Endothelial cell of hepatic sinusoid (primary cell): ENCODE results near the gene SLC46A2.

Experiments
- in situ Hi-C: cut with HindIII; loops from 2 replicates; pipeline ENCODE4 v1.10.0; 2017; ENCODE audit warnings: low sequenced_read_pairs

The SLC46A2 gene

DNA sequence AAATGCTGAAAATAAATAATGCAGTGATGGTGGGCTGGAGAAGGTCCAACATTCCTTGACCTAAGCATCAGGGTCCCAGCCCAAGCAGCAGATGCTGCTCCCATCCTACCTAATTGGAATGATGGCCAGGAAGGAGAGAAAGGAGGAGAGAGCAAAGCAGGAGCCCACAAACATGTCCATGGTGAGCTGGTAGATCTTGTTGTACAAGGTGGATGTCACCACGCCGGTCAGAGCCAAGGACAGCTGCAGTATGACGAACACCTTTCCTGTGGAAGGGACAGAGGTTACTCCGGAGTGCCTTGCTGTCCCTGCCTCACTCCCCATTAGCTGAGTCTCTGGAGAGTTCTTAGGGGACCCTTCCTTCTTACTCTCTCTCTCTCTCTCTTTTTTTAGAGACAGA is 4.3 kb downstream of the SLC46A2 start:
- in situ Hi-C loops, result no loop called here

DNA sequence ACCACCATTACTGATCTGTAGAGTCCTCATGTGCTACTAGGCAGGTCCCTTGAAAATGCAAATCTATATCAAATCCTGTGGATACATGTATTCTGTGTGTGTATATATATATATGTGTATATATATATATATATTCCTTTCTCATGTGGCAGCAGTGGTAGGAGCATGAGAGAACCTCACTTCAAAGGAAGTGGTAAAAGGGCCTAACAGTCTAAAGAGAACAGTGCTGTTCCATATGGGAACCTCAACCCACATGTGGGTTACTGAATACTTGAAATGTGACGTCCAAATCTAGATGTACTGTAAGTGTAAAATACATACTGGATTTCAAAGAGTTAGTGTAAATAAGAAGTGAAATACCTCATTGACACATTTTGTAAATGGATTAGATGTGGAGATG is 5.4 kb downstream of the SLC46A2 start:
- in situ Hi-C loops, result no loop called here

DNA sequence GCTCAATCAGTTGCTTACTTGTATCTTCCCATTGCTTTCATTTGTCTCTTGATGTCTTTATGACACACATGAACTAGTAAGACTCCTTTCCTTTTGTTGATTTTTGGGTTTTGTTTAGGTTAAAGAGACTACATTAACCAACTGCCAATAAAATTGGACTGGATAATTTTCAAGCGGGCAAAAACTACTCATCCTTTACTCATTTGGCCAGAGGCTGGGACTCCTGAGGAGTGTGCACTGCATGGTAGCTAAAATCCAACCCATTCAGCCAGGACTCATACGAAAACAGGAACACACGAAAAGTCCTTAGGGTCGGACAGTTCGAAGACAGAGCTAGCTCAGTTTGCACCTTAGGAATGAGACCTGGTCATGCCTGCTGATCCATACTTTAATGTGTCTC is 6.0 kb downstream of the SLC46A2 start:
- in situ Hi-C loops, result no loop called here

DNA sequence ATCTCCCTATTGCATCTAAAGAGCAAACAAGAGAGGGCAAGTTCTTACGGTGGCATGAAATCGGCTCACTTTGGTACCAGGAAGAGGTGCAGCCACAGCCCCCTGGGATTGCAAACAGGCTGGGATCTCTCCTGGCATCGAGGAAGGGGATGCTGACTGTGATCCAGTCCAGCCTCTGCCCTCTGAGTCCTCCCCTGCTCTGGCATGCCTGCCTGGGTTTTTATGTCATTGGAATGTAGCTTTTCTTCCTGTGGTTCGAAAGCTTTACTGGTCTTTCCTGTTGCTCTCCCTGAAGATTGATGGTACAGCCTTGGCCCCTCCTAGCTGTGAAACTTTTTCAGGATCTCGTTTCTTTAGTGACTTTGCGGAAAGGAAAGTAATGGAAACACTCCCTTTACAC is 6.6 kb downstream of the SLC46A2 start:
- in situ Hi-C loops, result no loop called here

DNA sequence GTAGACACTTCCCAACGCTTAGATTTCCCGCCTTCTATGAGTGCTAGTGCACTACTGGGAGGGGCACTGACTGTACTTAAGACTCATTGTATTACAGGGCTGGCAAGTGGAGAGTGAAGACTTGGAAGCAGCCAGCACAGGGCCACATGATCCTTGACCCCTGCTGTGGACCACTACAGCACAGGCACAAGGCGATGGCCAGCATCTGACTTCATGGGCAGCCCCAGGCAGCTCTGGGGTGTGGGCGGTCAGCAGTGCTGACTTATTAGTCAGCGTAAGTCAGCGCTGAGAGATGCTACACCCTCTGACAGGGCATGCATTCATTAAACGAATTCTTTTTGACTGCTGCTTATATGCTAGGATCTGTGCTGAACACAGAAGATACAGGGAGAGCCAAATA is 9.3 kb downstream of the SLC46A2 start:
- in situ Hi-C loops, result no loop called here

DNA sequence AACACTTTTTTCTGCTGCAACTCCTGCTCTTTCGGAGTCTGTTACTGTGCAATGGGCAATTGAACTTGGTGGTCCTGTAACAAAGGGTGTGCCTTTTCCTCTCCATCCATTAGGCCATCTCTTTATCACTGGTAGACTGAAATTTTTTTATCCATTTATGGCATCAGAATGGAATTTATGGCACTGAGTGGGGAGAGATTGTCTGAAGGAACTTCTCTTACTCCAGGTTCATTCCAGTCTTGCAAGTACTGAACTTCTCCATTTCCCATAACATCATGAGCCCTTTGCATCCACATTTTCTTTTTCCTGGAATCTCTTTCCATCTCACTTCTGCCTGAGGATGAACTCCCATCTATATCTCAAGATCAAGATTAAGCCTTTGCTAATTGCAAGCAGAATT is 10.0 kb downstream of the SLC46A2 start:
- in situ Hi-C loops, result no loop called here

DNA sequence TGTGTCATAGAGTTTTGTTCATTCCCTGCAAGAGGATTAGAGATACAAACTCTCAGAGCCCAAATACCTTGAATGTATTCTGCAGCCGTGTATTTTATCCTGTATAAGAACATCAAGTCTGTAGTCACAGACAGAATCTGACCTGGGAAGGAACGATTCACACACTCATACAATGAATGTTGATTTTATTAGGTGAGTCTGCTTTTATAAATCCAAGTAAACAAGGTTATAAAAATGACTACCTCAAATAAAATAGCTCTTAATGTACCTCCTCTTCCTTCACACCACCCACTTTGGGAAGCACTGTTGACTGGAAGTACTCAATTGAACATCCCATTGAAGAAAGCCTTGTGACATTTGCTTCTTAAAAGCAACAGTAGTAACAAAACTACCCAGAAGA is 11.9 kb downstream of the SLC46A2 start:
- in situ Hi-C loops, result no loop called here

DNA sequence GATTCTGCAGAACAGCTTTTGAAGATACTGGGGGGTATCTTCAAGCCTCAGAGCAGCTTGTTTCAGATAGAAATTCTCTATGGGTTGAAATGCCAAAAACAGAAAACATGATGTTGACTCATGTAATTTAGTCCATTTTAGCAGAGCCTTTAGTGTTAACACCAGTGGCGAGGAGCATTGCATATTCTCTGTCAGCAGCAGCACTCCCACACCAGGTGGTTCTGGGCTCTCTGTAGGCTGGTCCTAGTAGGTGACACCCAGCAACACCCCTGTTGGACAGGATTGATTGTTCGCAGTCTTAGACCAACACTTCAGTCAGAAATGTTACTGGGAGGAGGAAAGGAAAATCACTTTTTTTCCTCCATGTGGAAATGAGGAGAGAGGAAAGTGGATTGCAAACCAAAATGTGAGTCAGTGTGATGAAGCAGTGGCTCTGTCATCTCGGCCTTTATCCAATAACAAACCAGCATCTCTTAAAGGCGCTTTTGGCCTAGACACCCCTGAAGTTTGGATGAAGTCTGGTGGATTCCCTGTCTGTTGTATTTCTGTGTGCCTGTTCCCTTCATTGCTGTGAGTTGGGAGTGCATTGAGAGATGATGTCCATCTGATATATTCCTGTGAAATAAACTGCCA is 16.8 kb downstream of the SLC46A2 start:
- in situ Hi-C loops, result no loop called here

DNA sequence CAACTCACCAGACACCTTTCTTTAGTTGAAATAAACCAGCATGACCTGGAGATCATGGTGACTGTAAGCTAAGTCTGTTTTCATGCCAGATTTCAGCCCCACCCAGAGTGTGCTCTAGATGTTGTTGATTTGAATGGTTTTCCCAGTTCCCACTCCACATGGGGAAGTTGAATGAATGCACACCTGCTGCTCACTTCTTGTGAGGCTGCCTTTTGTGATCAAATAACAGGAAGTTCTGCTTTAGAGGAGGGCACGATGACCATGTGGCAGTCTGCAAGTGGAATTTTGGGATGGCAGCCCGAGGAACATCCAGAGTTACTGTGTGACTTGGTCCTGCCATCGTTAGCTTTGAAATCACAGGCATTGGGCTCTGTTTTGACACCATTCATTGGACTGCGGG is 18.7 kb downstream of the SLC46A2 start:
- in situ Hi-C loops, result no loop called here

DNA sequence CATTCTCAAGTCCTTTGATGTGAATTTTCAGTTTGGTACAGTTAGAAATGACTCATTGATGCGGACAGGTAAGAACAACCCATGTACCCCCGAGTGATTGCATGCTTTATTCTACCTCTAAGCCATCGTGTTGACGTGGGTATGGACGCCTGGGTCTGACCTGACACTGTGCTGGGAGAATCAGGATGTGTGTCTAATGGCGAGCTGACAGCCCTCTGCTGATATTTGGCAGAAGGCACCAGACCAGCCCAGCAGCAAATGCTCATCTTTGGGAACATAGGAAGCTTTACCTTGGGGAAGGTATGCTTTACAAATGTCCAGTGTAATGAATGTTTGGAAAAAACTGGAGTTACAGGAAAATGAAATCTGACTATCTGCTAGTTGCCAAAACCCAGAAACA is 20.1 kb downstream of the SLC46A2 start:
- in situ Hi-C loops, result no loop called here

DNA sequence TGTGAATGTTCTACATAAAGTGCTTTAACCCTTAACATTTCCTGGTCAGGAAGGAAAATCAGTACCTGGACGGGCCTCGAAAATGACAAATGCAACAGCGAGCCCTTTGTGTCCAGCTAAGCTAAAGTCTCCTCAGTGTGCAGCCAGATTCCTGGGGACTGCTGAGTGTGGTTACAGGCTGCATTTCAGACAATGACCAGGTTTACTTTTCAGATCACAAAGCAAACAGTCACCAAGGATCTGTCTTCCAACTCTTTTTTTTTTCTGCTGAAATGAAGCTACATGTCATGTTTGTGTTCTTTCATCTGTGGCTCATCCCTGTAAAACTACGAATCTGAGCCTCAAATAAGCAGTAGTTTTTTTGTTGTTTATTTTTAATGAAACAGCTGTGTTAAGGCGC is 20.8 kb downstream of the SLC46A2 start:
- in situ Hi-C loops, result no loop called here

DNA sequence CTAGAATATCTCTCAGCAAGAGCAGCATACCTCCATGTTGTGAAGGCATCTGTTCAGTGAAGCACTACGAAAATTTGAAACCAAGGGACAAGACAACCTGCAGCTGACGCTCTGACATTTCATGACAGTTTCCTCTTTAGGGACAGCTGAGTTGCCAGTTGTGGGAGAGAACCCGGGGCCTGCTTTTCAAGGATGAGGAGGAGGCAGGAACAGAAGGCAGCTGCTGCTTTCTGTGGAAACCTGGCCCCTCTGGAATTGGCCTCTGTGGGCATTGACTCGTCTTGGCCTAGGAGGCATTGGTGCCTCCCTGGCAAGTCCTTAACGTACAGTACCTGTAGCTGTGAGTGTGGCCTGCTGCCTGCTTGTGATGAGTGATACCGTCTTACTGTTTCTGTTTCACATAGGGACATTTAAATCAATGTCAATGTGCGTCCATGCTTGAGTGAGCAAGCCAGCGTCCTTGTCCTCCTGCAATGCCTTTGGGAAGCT is 21.6 kb downstream of the SLC46A2 start:
- in situ Hi-C loops, result no loop called here

DNA sequence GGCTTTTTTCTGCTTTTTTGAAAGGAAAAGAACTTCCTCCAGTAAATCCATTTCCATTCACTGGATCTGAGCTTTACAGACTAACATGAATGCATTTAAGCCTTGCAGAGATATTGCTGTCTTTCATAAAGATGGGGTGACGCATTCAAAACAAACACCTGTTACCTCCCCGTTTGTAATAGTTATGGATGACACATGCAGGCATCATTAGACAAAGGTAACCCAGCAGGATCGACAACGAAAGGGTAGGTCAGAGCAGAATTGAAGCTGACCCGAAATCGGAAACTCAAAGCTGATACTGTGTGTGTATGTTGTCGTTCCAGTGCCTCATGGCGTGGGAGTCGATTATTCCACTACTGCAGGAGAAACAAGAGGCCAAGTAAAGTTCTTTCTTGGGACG is 22.2 kb downstream of the SLC46A2 start:
- in situ Hi-C loops, result no loop called here

DNA sequence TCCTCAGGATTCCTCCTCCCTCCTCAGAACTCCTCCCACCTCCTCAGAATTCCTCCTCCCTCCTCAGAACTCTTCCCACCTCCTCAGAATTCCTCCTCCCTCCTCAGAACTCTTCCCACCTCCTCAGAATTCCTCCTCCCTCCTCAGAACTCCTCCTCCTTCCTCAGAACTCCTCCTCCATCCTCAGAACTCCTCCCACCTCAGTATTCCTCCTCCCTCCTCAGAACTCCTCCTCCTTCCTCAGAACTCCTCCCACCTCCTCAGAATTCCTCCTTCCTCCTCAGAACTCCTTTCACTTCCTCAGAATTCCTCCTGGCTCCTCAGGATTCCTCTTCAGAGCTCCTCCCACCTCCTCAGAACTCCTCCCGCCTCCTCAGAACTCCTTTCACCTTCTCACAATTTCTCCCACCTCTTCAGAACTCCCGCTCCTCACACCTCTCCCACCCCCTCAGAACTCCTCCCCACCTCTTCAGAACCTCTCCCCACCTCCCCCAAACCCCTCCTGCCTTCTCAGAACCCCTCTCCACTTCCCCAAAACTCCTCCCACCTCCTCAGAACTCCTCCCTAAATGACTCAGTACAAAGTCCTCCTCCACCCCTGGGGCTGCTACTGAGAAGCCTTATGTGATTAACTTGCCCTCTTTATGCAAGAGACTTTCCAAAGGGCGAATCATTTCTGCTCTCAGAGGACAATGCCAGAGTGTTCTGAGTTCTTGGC is 23.2 kb downstream of the SLC46A2 start:
- in situ Hi-C loops, result no loop called here

DNA sequence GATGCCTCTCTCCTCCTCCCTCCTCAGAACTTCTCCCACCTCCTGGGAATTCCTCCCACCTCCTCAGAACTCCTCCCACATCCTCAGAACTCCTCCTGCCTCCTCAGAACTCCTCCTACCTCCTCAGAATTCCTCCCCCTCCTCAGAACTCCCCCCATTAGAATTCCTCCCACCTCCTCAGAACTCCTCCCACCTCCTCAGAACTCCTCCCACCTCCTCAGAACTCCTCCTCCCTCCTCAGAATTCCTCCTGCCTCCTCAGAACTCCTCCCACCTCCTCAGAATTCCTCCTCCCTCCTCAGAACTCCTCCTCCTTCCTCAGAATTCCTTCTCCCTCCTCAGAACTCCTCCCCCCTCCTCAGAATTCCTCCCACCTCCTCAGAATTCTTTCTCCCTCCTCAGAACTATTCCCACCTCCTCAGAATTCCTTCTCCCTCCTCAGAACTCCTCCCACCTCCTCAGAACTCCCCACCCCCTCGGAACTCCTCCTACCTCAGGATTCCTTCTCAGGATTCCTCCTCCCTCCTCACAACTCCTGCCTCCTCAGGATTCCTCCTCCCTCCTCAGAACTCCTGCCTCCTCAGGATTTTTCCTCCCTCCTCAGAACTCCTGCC is 23.9 kb downstream of the SLC46A2 start:
- in situ Hi-C loops, result no loop called here

DNA sequence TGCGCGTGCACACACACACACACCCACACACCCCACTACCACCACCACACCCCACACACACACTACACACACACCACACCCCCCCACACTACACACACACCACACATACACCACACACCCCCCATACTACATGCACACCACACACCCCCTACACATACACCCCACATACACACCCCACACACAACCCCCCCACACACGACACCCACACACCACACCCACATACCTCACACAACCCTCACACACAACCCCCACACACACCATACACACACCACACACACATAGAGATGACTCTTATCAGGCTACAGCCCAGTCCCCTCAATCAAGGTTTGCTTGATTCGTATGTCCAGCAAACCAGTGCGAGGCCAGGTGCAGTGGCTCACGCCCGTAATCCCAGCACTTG is 25.7 kb downstream of the SLC46A2 start:
- in situ Hi-C loops, result no loop called here

DNA sequence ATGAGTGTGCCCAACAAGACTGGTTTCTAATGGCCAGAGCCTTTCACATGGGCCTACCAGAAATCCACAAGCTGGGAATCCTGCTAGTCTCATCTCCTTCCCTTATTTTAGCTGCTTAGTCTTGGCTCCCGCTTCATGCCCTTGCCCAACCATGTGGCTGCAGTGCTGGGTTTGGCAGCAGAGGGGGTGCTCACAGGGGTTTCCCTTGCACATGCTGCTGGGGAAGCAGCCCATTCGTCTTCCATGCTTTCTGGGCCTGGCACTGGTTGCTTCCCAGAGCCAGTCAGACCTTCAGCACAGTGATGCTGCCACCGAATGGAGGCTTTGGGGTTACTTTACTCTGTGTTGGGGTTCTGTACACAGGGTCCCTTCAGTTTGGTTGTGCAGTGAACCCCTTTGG is 26.3 kb downstream of the SLC46A2 start:
- in situ Hi-C loops, result no loop called here

DNA sequence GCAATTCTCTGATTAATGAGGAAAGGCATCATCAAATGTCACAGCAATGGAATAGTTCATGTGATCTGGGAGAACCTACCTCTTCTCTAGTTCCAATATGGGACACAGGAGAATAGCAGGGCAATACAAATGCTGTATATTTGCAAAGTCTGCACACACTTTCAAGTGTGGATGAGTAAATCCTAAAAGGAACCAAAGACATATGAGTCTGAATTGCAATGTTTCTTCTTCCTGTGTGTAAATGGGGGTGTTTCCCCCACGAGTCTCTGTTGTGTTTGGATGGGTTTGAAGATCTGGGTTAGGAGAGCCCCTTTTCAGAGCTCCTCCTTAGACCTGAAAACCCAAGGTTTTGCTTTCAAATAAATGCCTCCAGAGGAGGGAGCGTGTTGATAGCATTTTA is 26.9 kb downstream of the SLC46A2 start:
- in situ Hi-C loops, result no loop called here

DNA sequence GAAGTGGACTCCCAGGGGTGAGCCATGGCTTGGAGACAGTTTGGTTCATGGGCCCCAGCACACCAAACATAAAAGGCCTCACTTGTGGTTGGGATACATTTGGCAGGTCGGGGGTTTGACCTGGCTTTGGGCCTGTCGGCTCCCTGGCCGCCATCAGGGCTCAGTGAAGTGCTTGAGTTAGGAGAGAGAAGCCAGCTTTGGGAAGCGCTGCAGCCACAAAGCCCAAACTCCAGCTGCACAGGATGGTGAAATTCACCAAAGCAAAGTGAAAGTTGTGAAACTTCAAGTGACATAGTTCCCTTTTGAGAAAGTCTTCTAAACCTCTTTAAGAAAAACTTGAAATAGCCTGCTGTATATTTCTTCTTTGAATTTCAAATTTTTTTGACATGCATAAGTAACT is 27.5 kb downstream of the SLC46A2 start:
- in situ Hi-C loops, result no loop called here

DNA sequence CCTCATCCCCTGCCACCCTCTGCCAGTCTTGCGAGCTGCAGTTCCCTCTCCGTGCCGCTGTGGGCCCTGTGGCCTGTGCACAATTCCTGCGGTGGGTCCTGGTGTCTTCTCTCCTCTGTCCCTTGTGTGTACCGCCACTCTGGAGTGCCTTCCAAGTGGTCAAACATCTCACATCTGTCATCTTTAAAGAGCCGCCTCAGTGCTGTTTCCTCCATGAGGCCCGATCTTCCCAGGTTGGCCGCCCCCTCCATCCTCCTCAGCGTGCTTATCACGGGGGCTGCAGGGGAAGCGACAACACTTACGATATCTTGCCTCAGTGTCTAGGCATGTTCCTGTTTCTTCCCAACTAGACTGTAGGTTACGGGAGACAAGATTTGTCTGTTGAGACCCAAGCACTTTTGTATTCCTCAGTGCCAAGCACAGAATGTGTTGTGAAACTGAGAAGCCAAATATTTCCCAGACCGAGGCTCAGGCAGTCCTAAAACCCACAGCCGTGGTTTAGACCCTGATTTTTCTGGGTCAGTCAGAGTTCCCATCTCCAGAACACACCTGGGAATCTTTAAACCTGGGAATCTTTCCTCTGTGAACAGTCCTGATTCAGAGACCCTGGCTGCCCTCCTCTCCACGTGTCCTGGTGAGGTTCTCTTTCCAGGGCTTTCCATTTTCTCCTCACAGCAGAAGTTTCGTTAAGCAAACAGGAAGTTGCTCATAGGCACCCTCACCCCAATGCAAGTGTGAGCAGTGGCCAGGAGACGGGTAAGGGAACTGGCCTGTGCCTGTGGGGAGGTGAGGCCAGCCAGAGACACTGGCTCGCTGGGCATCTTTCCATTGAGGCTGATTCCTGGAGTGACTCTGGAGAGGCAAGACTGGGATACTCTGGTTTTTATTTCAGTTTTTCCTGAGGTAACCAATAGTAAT is 28.8 kb downstream of the SLC46A2 start:
- in situ Hi-C loops, result no loop called here

DNA sequence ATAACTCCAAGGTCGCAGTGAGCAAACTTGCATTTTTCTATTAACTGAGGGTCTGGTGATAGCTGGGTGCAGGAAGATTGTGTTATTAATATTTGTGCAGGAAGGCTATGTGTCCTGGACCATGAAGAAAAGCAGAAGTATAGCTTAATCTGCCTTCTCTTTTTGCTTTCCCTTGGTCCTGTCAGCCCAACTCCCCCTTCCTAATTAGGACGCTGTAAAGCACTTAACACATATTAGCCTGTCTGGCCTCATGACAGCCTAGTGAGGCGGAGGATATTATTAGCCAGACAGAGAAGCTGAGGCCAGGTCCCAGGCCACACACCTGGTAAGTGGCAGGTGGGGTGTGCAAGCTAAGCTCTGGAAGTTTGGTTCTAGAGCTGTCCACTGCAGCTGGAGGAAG is 29.5 kb downstream of the SLC46A2 start:
- in situ Hi-C loops, result no loop called here
